ENCODE results near the gene SZT2. TPM values are rescaled to one million over a fixed set of nuclear protein-coding genes. Genes with fewer than 3 reads are reported as not detected.
"Not testable (repeated sequence)": the region's sequence is repeated elsewhere in the genome, so short reads cannot be mapped to it uniquely, and the experiment has no call there.

Gene SZT2
- total and polyA plus RNA-seq, 2 of the 13 experiments (the other 11 are each of a cell fraction or from before 2014, with no cell fraction given), result 8.0 to 8.8 TPM

- H4K20me1 ChIP-seq (ENCODE audit: insufficient read depth, low read length), result no peaks in the 10 kb centered on the region
- H3K9ac ChIP-seq (ENCODE audit: insufficient read depth, low read depth, low read length), result no peak overlapping the region
- no peaks in the 10 kb centered on the region for H3K27me3 ChIP-seq (ENCODE audit: control insufficient read depth in 1 of 2, insufficient read depth in 2 of 2, low read length in 2 of 2)
- POLR2A ChIA-PET, result no interaction called here
- CTCF ChIA-PET (ENCODE audit: low intra/inter-chr PET ratio, low total read pairs), result no interaction called here
- H2AFZ ChIP-seq (ENCODE audit: low read length), result no peak overlapping the region
- ATAC-seq (no peak), FAIRE-seq (no peak), DNase-seq (ENCODE audit: low spot score) (no peak)
- H3K4me3 ChIP-seq (replicated peaks in 1 of 3; ENCODE audit: insufficient read depth in 1 of 3, low read depth in 2 of 3, low read length in 3 of 3), result no peak overlapping the region
- in situ Hi-C loops (cut with HindIII; ENCODE audit: extremely low pct_ligation_motif_present, low pct_unique_long_range_greater_than_20kb) (loop anchor here (5.0 to 25.0 kb wide), 2 partner anchors 183 to 498 kb away; no protein-coding TSS in a partner anchor), intact Hi-C loops (cut with micrococcal nuclease; ENCODE audit: unreplicated experiment) (no loop called here)
- no peak overlapping the region for H3K27ac ChIP-seq (ENCODE audit: extremely low read length, insufficient read depth, low read length)
- TF ChIP-seq, protein P1, sequence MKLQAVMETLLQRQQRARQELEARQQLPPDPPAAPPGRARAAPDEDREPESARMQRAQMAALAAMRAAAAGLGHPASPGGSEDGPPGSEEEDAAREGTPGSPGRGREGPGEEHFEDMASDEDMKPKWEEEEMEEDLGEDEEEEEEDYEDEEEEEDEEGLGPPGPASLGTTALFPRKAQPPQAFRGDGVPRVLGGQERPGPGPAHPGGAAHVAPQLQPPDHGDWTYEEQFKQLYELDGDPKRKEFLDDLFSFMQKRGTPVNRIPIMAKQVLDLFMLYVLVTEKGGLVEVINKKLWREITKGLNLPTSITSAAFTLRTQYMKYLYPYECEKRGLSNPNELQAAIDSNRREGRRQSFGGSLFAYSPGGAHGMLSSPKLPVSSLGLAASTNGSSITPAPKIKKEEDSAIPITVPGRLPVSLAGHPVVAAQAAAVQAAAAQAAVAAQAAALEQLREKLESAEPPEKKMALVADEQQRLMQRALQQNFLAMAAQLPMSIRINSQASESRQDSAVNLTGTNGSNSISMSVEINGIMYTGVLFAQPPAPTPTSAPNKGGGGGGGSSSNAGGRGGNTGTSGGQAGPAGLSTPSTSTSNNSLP (IDR thresholded peaks at IDR 0.05; ENCODE audit: low read depth, low read length), result no peak
- TF ChIP-seq EZH2 (conservative IDR thresholded peaks at IDR 0.05; ENCODE audit: low read depth, low read length) (no peak), FLYWCH1 (CRISPR knock-in tag; IDR thresholded peaks at IDR 0.05) (no peak), XBP1 (CRISPR knock-in tag; IDR thresholded peaks at IDR 0.05) (no peak), U2AF2 (IDR thresholded peaks at IDR 0.05; ENCODE audit: low read depth, low read length) (no peak), THAP9 (CRISPR knock-in tag; IDR thresholded peaks at IDR 0.05; ENCODE audit: borderline replicate concordance) (no peak), HNRNPLL (IDR thresholded peaks at IDR 0.05; ENCODE audit: low read depth, low read length, poor library complexity, severe bottlenecking) (no peak), ZNF451 (CRISPR knock-in tag; IDR thresholded peaks at IDR 0.05) (no peak), SKI (IDR thresholded peaks at IDR 0.05; ENCODE audit: partially characterized antibody) (no peak), NFE2 (CRISPR knock-in tag; IDR thresholded peaks at IDR 0.05) (no peak), FOSL2 (CRISPR knock-in tag; IDR thresholded peaks at IDR 0.05) (no peak), MXD4 (CRISPR knock-in tag; IDR thresholded peaks at IDR 0.05) (no peak)
- TF ChIP-seq, protein P2, sequence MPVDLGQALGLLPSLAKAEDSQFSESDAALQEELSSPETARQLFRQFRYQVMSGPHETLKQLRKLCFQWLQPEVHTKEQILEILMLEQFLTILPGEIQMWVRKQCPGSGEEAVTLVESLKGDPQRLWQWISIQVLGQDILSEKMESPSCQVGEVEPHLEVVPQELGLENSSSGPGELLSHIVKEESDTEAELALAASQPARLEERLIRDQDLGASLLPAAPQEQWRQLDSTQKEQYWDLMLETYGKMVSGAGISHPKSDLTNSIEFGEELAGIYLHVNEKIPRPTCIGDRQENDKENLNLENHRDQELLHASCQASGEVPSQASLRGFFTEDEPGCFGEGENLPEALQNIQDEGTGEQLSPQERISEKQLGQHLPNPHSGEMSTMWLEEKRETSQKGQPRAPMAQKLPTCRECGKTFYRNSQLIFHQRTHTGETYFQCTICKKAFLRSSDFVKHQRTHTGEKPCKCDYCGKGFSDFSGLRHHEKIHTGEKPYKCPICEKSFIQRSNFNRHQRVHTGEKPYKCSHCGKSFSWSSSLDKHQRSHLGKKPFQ (CRISPR knock-in tag; IDR thresholded peaks at IDR 0.05; ENCODE audit: insufficient replicate concordance), result no peak
- 94% methylated on average over 3 of the region's 3 CpGs for WGBS (ENCODE audit: low lambda C conversion rate)
- H3K4me2 ChIP-seq (ENCODE audit: low read depth, low read length), result no peak overlapping the region
- no peaks in the 10 kb centered on the region for H3K79me2 ChIP-seq (ENCODE audit: insufficient read depth, low read length)
- H3K9me3 ChIP-seq (ENCODE audit: low read length), result no peaks in the 10 kb centered on the region
- H3K4me1 ChIP-seq (ENCODE audit: insufficient read depth, low read length), result peaks cover 10% of the 10 kb centered on the region
- peaks cover 4 to 12% of the 10 kb centered on the region in 2 experiments; a peak in 2 of 5 replicates for H3K36me3 ChIP-seq (replicated peaks in 1 of 2; ENCODE audit: control insufficient read depth in 1 of 2, insufficient read depth in 2 of 2, low read length in 2 of 2)
- no TSS peak for BruUV-seq (replicated peaks)
Observed at GRCh38 chr1:43410571-43410970, 20.9 kb downstream of the SZT2 start.

GRCh38 chr1:43413426-43413825 lies 23.7 kb downstream of the SZT2 start:
- FAIRE-seq; DNase-seq (ENCODE audit: low spot score); H3K9me3 ChIP-seq (ENCODE audit: low read length); H3K4me3 ChIP-seq (replicated peaks in 1 of 3; ENCODE audit: insufficient read depth in 1 of 3, low read depth in 2 of 3, low read length in 3 of 3); H3K9ac ChIP-seq (ENCODE audit: insufficient read depth, low read depth, low read length); H4K20me1 ChIP-seq (ENCODE audit: insufficient read depth, low read length); BruUV-seq (replicated peaks); H2AFZ ChIP-seq (ENCODE audit: low read length); H3K79me2 ChIP-seq (ENCODE audit: insufficient read depth, low read length); H3K27me3 ChIP-seq (ENCODE audit: control insufficient read depth in 1 of 2, insufficient read depth in 2 of 2, low read length in 2 of 2); H3K27ac ChIP-seq (ENCODE audit: extremely low read length, insufficient read depth, low read length); ATAC-seq; H3K4me2 ChIP-seq (ENCODE audit: low read depth, low read length); intact Hi-C loops (cut with micrococcal nuclease; ENCODE audit: unreplicated experiment): not testable (repeated sequence)
- in situ Hi-C loops (cut with HindIII; ENCODE audit: extremely low pct_ligation_motif_present, low pct_unique_long_range_greater_than_20kb), result loop anchor here (5.0 to 25.0 kb wide), 2 partner anchors 186 to 501 kb away; no protein-coding TSS in a partner anchor
- CTCF ChIA-PET (ENCODE audit: low intra/inter-chr PET ratio, low total read pairs), result interaction anchor here (1.2 to 3.2 kb wide), 2 partner anchors 173 to 185 kb away, joined by 3 to 35 read pairs; no protein-coding TSS in a partner anchor
- POLR2A ChIA-PET, result interaction anchor here (1.6 kb wide), 1 partner anchor 186 kb away, joined by 6 read pairs; no protein-coding TSS in a partner anchor
- peaks cover 1 to 13% of the 10 kb centered on the region in 2 experiments; a peak in 2 of 5 replicates for H3K36me3 ChIP-seq (replicated peaks in 1 of 2; ENCODE audit: control insufficient read depth in 1 of 2, insufficient read depth in 2 of 2, low read length in 2 of 2)
- H3K4me1 ChIP-seq (ENCODE audit: insufficient read depth, low read length), result peaks cover 12% of the 10 kb centered on the region
- WGBS (ENCODE audit: low lambda C conversion rate), result 93% methylated on average over 1 of the region's 1 CpG
